Heart left ventricle (tissue), 13 donors: ENCODE results near the gene FYB2.

ENCODE experiments used
- POLR2A ChIP-seq, 2 donors: fragments of 450-650 bp; IDR thresholded peaks; one replicate each; pipeline ENCODE4 v1.6.1; 2017; ENCODE audit warnings: antibody characterized with exemption in 2 of 2, mild to moderate bottlenecking in 2 of 2, moderate library complexity in 2 of 2
- TF ChIP-seq, protein P1 (sequence below), 12 donors: fragments of 200-600 bp; sonication (generic) in 4 of 12; IDR thresholded peaks; one replicate each; pipeline versions ENCODE4 v1.5.0 to v1.8.0; 2018 to 2022; ENCODE audit warnings: antibody characterized with exemption in 12 of 12, mild to moderate bottlenecking in 5 of 12
- donor health status: ischemic (EF 13 %, LVEDD 7.1; RV severe dilation, severe dysfunction).
- donor health status: DM: no; HTN: yes; CAD: no.
- donor health status: DM: no; HTN: no; CAD: no.
- donor health status: ischemic (EF 25% LVEDD 6.9; RV normal size, moderate dysfunction).
- donor health status: ischemic (EF 25% LVEDD 5.7; RV mildly dilated, moderate dysfunction).
- donor health status: ischemic (EF 35%, LVEDD 5.7; RV mildly dilated, moderate dysfunction).
- donor health status: nonischemic (EF 11% LVEDD 7.7; RV severe dilation, severe dysfunction).
- donor health status: DM: yes; HTN: yes; CAD: no.
- donor health status: PGD.
- donor health status: ischemic (EF 29% LVEDD 5.4; RV normal size, mild dysfunction).
- donor health status: nonischemic (EF 23%, LVEDD 6.1; RV moderate dilation, normal function).

DNA sequence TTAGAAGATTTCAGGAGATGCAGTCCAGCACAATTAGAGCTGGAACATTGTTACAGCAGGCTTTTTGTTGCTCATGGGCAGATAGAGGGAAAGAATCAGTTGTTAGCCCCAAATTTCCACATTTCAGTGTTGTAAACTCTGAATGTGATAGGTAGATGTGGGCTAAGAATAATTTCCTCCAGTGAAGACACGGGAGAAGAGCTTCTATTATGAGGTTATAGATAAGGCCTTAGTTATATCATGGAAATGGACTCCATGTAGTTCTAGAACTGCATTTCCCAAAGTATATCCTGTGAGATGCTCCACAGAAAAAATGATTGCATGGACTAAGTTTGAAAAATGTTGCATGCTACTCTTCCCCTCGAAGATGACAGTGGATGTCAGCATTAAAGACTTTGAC, 109.2 kb downstream of the FYB2 start:
- TF ChIP-seq POLR2A (IDR thresholded peaks at IDR 0.05), result no peak
- TF ChIP-seq, protein P1, sequence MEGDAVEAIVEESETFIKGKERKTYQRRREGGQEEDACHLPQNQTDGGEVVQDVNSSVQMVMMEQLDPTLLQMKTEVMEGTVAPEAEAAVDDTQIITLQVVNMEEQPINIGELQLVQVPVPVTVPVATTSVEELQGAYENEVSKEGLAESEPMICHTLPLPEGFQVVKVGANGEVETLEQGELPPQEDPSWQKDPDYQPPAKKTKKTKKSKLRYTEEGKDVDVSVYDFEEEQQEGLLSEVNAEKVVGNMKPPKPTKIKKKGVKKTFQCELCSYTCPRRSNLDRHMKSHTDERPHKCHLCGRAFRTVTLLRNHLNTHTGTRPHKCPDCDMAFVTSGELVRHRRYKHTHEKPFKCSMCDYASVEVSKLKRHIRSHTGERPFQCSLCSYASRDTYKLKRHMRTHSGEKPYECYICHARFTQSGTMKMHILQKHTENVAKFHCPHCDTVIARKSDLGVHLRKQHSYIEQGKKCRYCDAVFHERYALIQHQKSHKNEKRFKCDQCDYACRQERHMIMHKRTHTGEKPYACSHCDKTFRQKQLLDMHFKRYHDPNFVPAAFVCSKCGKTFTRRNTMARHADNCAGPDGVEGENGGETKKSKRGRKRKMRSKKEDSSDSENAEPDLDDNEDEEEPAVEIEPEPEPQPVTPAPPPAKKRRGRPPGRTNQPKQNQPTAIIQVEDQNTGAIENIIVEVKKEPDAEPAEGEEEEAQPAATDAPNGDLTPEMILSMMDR (IDR thresholded peaks at IDR 0.05), result no peak
